GM12878 (cell line): ENCODE results near the gene WASF1. TPM values are rescaled to one million over a fixed set of nuclear protein-coding genes. Genes with fewer than 3 reads are reported as not detected.

ENCODE experiments used
- ATAC-seq: fragments of 200-7000 bp; cut with Tn5 transposase; 3 replicates; pipeline ENCODE4 v1.9.1; 2020; ENCODE audit warnings: mild to moderate bottlenecking, moderate library complexity
- BruUV-seq: library from RNA; stranded (reverse); fragments of 400-500 nt; replicated peaks from 2 replicates; lab custom pipeline; 2021; lab: Mats Ljungman, UMichigan
- CTCF ChIA-PET: fragments of 300-600 bp; sonication (Branson Sonifier 250); formaldehyde crosslinking; extraction: SDS; loops from one replicate; lab custom pipeline; 2021; ENCODE audit warnings: inconsistent platforms; lab: Yijun Ruan, JAX
- POLR2A ChIA-PET: fragments of 350-600 bp; formaldehyde crosslinking; extraction: SDS; loops from one replicate; lab custom pipeline; 2021; ENCODE audit warnings: inconsistent platforms; lab: Charles Lee
- RAD21 ChIA-PET: fragments of 300-600 bp; sonication (Branson Sonifier 250); formaldehyde crosslinking; loops from one replicate; lab custom pipeline; 2023; ENCODE audit warnings: antibody characterized with exemption; ENCODE audit not compliant: unreplicated experiment; lab: Charles Lee
- SMC1A ChIA-PET: fragments of 300-600 bp; sonication (Branson Sonifier 250); formaldehyde crosslinking; loops from one replicate; lab custom pipeline; 2023; ENCODE audit not compliant: unreplicated experiment, uncharacterized antibody; lab: Charles Lee
- DNase-seq: peaks from one replicate; pipeline ENCODE4 v3.0.0-alpha.2; 2011; ENCODE audit warnings: low read depth, low spot score
- FAIRE-seq: peaks from 3 replicates; lab custom pipeline; 2011; peaks lifted over from hg19 to GRCh38; lab: Jason Lieb, UNC
- H2AFZ ChIP-seq: 2 replicates; pipeline ENCODE4 v1.6.0; 2011; ENCODE audit warnings: low read depth, low read length, control low read depth; ENCODE audit not compliant: control insufficient read depth
- H3K27ac ChIP-seq: 2 replicates; pipeline ENCODE4 v1.5.1; 2011; ENCODE audit warnings: control low read depth; ENCODE audit not compliant: control insufficient read depth, insufficient read depth
- H3K27me3 ChIP-seq, 2 experiments: replicated peaks in 1 of 2; 2 replicates each; pipeline versions ENCODE4 v1.6.0 to v1.6.1; 2011; ENCODE audit warnings: low read length in 1 of 2; ENCODE audit not compliant: control insufficient read depth in 2 of 2, insufficient read depth in 2 of 2
- H3K36me3 ChIP-seq, 2 experiments: 2 replicates each; pipeline ENCODE4 v1.5.1; 2011; ENCODE audit warnings: low read length in 1 of 2; ENCODE audit not compliant: control insufficient read depth in 2 of 2, insufficient read depth in 2 of 2
- H3K4me1 ChIP-seq: 2 replicates; pipeline ENCODE4 v1.6.1; 2011; ENCODE audit warnings: mild to moderate bottlenecking, low read length, moderate library complexity, mixed read lengths; ENCODE audit not compliant: control insufficient read depth, insufficient read depth
- H3K4me2 ChIP-seq: 2 replicates; pipeline ENCODE4 v1.6.0; 2011; ENCODE audit warnings: control low read depth; ENCODE audit not compliant: control insufficient read depth, insufficient read depth
- H3K4me3 ChIP-seq: fragments of 200-600 bp; sonication (generic); 2 replicates; pipeline ENCODE4 v1.5.1; 2016
- H3K79me2 ChIP-seq: 2 replicates; pipeline ENCODE4 v1.6.0; 2011; ENCODE audit warnings: low read length; ENCODE audit not compliant: control insufficient read depth, insufficient read depth
- H3K9ac ChIP-seq: 2 replicates; pipeline ENCODE4 v1.8.0; 2011; ENCODE audit warnings: low read length, control low read depth, mixed read lengths; ENCODE audit not compliant: control insufficient read depth, insufficient read depth
- H3K9me3 ChIP-seq: replicated peaks from 3 replicates; pipeline ENCODE4 v1.5.1; 2011; ENCODE audit warnings: mild to moderate bottlenecking, low read length; ENCODE audit not compliant: control insufficient read depth, insufficient read depth
- H4K20me1 ChIP-seq: 2 replicates; pipeline ENCODE4 v1.6.0; 2011; ENCODE audit not compliant: control insufficient read depth, insufficient read depth
- BHLHE40 ChIP-seq, 2 experiments: fragments of 450-650 bp in 1 of 2; IDR thresholded peaks; 2 replicates each; pipeline ENCODE4 v1.6.1; 2011 to 2017; ENCODE audit warnings: low read depth in 2 of 2, borderline replicate concordance in 1 of 2, improper control_type of control experiment in 1 of 2, low read length in 1 of 2, mild to moderate bottlenecking in 1 of 2
- CBFB ChIP-seq: IDR thresholded peaks from 2 replicates; pipeline ENCODE4 v1.6.1; 2016; ENCODE audit warnings: antibody characterized with exemption, low read depth
- CHD1 ChIP-seq: IDR thresholded peaks from 2 replicates; pipeline ENCODE4 v1.6.1; 2012; ENCODE audit warnings: low read depth, low read length, improper control_type of control experiment
- NR2C1 ChIP-seq: fragments of 450-650 bp; IDR thresholded peaks from 2 replicates; pipeline ENCODE4 v1.6.1; 2017; ENCODE audit warnings: antibody characterized with exemption, mild to moderate bottlenecking, moderate library complexity
- TBL1XR1 ChIP-seq: IDR thresholded peaks from 2 replicates; pipeline ENCODE4 v1.6.1; 2012; ENCODE audit warnings: low read depth, low read length, improper control_type of control experiment
- WRNIP1 ChIP-seq: IDR thresholded peaks from 2 replicates; pipeline ENCODE4 v1.6.1; 2011; ENCODE audit warnings: low read depth, low read length, improper control_type of control experiment, borderline replicate concordance
- ZSCAN29 ChIP-seq: fragments of 450-650 bp; IDR thresholded peaks from 2 replicates; pipeline ENCODE4 v1.6.1; 2017; ENCODE audit warnings: mild to moderate bottlenecking, moderate library complexity
- ZZZ3 ChIP-seq: IDR thresholded peaks from 2 replicates; pipeline ENCODE4 v1.6.1; 2011; ENCODE audit warnings: low read depth; ENCODE audit not compliant: control insufficient read depth, insufficient read length
- WGBS: methylation state at CpG from one replicate; pipeline ENCODE4 v1.1.6; 2016; ENCODE audit warnings: low lambda C conversion rate; ENCODE audit not compliant: insufficient replicate concordance, insufficient coverage; ENCODE audit errors: missing lambda C conversion rate; 5-methylcytosine and 5-hydroxymethylcytosine counted together
- in situ Hi-C: fragments of 300-500 bp; cut with MboI; formaldehyde crosslinking; loops from 9 replicates; pipeline ENCODE4 v1.14.3; 2018; ENCODE audit warnings: mixed read lengths
- intact Hi-C: fragments of 100-400 bp; cut with micrococcal nuclease; formaldehyde crosslinking; loops from one replicate; pipeline ENCODE4 v1.14.2; 2022; ENCODE audit not compliant: unreplicated experiment
- polyA plus RNA-seq, 11 experiments: library from polyadenylated mRNA; depleted of rRNA in 4 of 11; unstranded in 6 of 11; stranded (reverse) in 5 of 11; fragments of >200 nt; fragmentation: Nextera tagmentation in 4 of 11; fragmentation: Illumina TruSeq in 1 of 11; extraction: Ambion mirVana in 4 of 11; extraction: Trizol in 1 of 11; gene quantifications; 1 replicate in 1 of 11; 2 replicates in 10 of 11; pipeline versions ENCODE4 v1.2.1 to v1.2.3, GENCODE V29; 2011 to 2016; ENCODE audit warnings: inconsistent platforms in 2 of 11, missing spikeins in 2 of 11, low read depth in 1 of 11
- total RNA-seq, 4 experiments: library from RNA; depleted of rRNA in 3 of 4; stranded (reverse); fragments of >200 nt in 3 of 4; fragmentation: Illumina TruSeq in 1 of 4; extraction: Trizol in 1 of 4; gene quantifications; 2 replicates each; pipeline versions ENCODE4 v1.2.1 to v1.2.3, GENCODE V29; 2013 to 2021
- TF ChIP-seq, protein P1 (sequence below): IDR thresholded peaks from 2 replicates; pipeline ENCODE4 v1.6.1; 2011; ENCODE audit warnings: low read depth, low read length, improper control_type of control experiment, borderline replicate concordance

WASF1 gene
- total and polyA plus RNA-seq, 10 of the 15 experiments (the other 5 are each of a cell fraction or from before 2014, with no cell fraction given) = 1.3 to 10.2 (median 4.5) TPM

DNA sequence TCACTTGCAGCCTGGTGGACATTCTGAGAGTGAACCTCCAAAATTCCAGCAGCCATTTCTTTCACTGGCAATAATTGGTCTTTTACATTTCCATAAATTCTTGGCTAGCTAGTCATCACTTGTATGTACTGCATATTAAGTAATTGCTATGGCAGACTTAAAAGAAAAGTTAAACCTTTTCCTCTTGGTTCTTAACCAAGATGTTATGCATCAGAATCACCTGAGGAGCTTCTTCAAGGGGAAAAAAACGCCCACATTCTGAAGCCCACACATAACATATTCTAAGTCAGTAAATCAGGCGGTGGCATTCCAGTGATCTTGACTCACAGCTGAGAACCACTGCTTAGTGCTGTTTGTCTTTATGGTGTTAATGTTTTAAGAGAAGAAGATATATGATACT, 37.8 kb upstream of the WASF1 start:
- DNase-seq (no peak), FAIRE-seq (no peak), ATAC-seq (no peak)
- ChIA-PET CTCF (interaction anchor here (1.8 to 2.1 kb wide), 2 partner anchors 11 to 19 kb away, joined by 3 to 8 read pairs; no protein-coding TSS in a partner anchor), SMC1A (interaction anchor here (3.6 kb wide), 1 partner anchor 11 kb away, joined by 21 read pairs; no protein-coding TSS in a partner anchor), RAD21 (no interaction called here), POLR2A (no interaction called here)
- Histone ChIP-seq H4K20me1 (no peaks in the 10 kb centered on the region), H3K36me3 (peaks cover 1 to 9% of the 10 kb centered on the region in 2 experiments), H3K4me2 (no peak overlapping the region), H3K79me2 (no peaks in the 10 kb centered on the region), H2AFZ (no peak overlapping the region), H3K4me1 (no peaks in the 10 kb centered on the region), H3K9ac (no peak overlapping the region), H3K27me3 (no peaks in the 10 kb centered on the region), H3K9me3 (no peaks in the 10 kb centered on the region), H3K4me3 (no peak overlapping the region), H3K27ac (no peak overlapping the region)
- 90% methylated on average over 2 of the region's 2 CpGs for WGBS
- intact Hi-C loops = no loop called here
- BruUV-seq = no TSS peak
- in situ Hi-C loops = no loop called here
- TF ChIP-seq CHD1 = no peak
- no peak for TF ChIP-seq ZSCAN29
- no peak for TF ChIP-seq BHLHE40 (IDR thresholded peaks at IDR 0.05; ENCODE audit: borderline replicate concordance in 1 of 2, low read depth in 2 of 2, low read length in 1 of 2)
- TF ChIP-seq, protein P1, sequence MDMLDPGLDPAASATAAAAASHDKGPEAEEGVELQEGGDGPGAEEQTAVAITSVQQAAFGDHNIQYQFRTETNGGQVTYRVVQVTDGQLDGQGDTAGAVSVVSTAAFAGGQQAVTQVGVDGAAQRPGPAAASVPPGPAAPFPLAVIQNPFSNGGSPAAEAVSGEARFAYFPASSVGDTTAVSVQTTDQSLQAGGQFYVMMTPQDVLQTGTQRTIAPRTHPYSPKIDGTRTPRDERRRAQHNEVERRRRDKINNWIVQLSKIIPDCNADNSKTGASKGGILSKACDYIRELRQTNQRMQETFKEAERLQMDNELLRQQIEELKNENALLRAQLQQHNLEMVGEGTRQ = no peak
- TF ChIP-seq CBFB = no peak
- TF ChIP-seq NR2C1 = no peak
- no peak for TF ChIP-seq WRNIP1
- no peak for TF ChIP-seq ZZZ3
- no peak for TF ChIP-seq TBL1XR1
